ENCODE results near the gene NTN5.

DNA sequence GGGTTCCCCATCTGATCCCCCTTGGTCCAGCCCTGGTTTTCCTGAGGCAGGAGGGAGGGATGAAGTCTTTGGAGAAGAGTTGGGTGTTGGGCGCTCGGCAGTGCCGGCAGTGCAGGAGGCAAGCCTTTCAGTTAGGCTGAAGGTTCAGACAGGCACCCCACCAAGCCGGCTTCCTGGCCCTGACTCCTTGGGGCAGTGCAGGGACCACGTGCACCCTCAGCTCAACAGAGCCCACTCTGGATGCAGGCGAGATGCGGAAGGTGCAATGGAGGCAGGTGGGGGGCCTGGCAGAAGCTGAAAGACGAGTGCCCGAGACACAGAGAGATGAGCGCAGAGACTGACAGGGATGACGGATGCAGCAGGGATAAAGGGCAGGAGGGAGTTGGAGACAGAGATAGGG is 35.7 kb upstream of the NTN5 start:
- TF ChIP-seq POLR2AphosphoS5 (IDR thresholded peaks at IDR 0.05; ENCODE audit: low read depth, low read length) = no peak
- TF ChIP-seq, protein P1, sequence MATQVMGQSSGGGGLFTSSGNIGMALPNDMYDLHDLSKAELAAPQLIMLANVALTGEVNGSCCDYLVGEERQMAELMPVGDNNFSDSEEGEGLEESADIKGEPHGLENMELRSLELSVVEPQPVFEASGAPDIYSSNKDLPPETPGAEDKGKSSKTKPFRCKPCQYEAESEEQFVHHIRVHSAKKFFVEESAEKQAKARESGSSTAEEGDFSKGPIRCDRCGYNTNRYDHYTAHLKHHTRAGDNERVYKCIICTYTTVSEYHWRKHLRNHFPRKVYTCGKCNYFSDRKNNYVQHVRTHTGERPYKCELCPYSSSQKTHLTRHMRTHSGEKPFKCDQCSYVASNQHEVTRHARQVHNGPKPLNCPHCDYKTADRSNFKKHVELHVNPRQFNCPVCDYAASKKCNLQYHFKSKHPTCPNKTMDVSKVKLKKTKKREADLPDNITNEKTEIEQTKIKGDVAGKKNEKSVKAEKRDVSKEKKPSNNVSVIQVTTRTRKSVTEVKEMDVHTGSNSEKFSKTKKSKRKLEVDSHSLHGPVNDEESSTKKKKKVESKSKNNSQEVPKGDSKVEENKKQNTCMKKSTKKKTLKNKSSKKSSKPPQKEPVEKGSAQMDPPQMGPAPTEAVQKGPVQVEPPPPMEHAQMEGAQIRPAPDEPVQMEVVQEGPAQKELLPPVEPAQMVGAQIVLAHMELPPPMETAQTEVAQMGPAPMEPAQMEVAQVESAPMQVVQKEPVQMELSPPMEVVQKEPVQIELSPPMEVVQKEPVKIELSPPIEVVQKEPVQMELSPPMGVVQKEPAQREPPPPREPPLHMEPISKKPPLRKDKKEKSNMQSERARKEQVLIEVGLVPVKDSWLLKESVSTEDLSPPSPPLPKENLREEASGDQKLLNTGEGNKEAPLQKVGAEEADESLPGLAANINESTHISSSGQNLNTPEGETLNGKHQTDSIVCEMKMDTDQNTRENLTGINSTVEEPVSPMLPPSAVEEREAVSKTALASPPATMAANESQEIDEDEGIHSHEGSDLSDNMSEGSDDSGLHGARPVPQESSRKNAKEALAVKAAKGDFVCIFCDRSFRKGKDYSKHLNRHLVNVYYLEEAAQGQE (IDR thresholded peaks at IDR 0.05; ENCODE audit: insufficient read depth in 1 of 2, low read depth in 2 of 2, low read length in 2 of 2) = no peak
- TF ChIP-seq SIN3A (IDR thresholded peaks at IDR 0.05; ENCODE audit: borderline replicate concordance, insufficient read depth, low read length) = no peak
- no peak for TF ChIP-seq TAF1 (IDR thresholded peaks at IDR 0.05; ENCODE audit: borderline replicate concordance, insufficient read depth, low read length)
- no peak for TF ChIP-seq FOXP2 (optimal IDR thresholded peaks at IDR 0.05; ENCODE audit: borderline replicate concordance, extremely low read depth, extremely low read length, insufficient read depth)
